Stimulated activated CD4-positive, alpha-beta T cell treated with anti-CD3 and anti-CD28 coated beads, Interleukin-1b, Interleukin-23, amount 100 ng/mL, for 1 hour (primary cell): Measurements from ENCODE around the gene NRXN2.

ENCODE experiments used
- DNase-seq, 2 donors: peaks; one replicate each; pipeline ENCODE4 v3.0.0-alpha.2; 2020; ENCODE audit warnings: low read depth in 2 of 2

The NRXN2 gene

GRCh38 chr11:64721359-64721699 is 1.7 kb downstream of the NRXN2 start:
- DNase-seq: no peak

GRCh38 chr11:64720640-64721358 is 2.2 kb downstream of the NRXN2 start:
- DNase-seq: no peak

- no peak for DNase-seq
Observed at GRCh38 chr11:64720167-64720566, 2.8 kb downstream of the NRXN2 start.

- DNase-seq: no peak
Observed at GRCh38 chr11:64719406-64719805, 3.6 kb downstream of the NRXN2 start.

GRCh38 chr11:64718780-64719124 is 4.2 kb downstream of the NRXN2 start:
- no peak for DNase-seq

- no peak for DNase-seq
Observed at GRCh38 chr11:64718084-64718779, 4.8 kb downstream of the NRXN2 start.

GRCh38 chr11:64717268-64717578 is 5.8 kb downstream of the NRXN2 start:
- DNase-seq: no peak

GRCh38 chr11:64716473-64717267 is 6.3 kb downstream of the NRXN2 start:
- no peak for DNase-seq

- no peak for DNase-seq
Observed at GRCh38 chr11:64715756-64716472, 7.1 kb downstream of the NRXN2 start.

GRCh38 chr11:64715110-64715509 is 7.9 kb downstream of the NRXN2 start:
- no peak for DNase-seq

GRCh38 chr11:64714666-64715065 is 8.3 kb downstream of the NRXN2 start:
- no peak for DNase-seq

- no peak for DNase-seq
Observed at GRCh38 chr11:64713781-64714363, 9.1 kb downstream of the NRXN2 start.

GRCh38 chr11:64713016-64713707 is 9.8 kb downstream of the NRXN2 start:
- no peak for DNase-seq

- DNase-seq: no peak
Observed at GRCh38 chr11:64712430-64713015, 10.5 kb downstream of the NRXN2 start.

GRCh38 chr11:64711956-64712362 is 11.0 kb downstream of the NRXN2 start:
- DNase-seq: no peak

- no peak for DNase-seq
Observed at GRCh38 chr11:64711138-64711955, 11.7 kb downstream of the NRXN2 start.

- DNase-seq: no peak
Observed at GRCh38 chr11:64710418-64711137, 12.4 kb downstream of the NRXN2 start.

GRCh38 chr11:64705501-64705900 is 17.5 kb downstream of the NRXN2 start:
- DNase-seq: no peak

- no peak for DNase-seq
Observed at GRCh38 chr11:64703048-64703447, 19.9 kb downstream of the NRXN2 start.
